ENCODE results near the gene DUSP18. TPM values are rescaled to one million over a fixed set of nuclear protein-coding genes. Genes with fewer than 3 reads are reported as not detected.
A peak's percentile ranks its signal among the peaks of the same experiment; 100 is the strongest.

Gene DUSP18
- total and polyA plus RNA-seq, 2 donors from 2014 or later, result 3.6 to 14.0 TPM

GRCh38 chr22:30643055-30643875 lies 24.4 kb downstream of the DUSP18 start:
- Histone ChIP-seq H3K9me3 (ENCODE audit: control insufficient read depth in 2 of 3, insufficient read depth in 1 of 3, low read length in 3 of 3) (no peaks in the 10 kb centered on the region), H3K36me3 (ENCODE audit: control insufficient read depth in 2 of 3, insufficient read depth in 3 of 3, low read length in 3 of 3) (no peaks in the 10 kb centered on the region), H3K27me3 (ENCODE audit: control insufficient read depth, insufficient read depth, low read length) (no peaks in the 10 kb centered on the region), H3K27ac (ENCODE audit: low read depth in 2 of 2, low read length in 2 of 2) (no peak overlapping the region), H3K4me1 (ENCODE audit: control insufficient read depth in 2 of 3, insufficient read depth in 2 of 3, low read depth in 1 of 3, low read length in 3 of 3) (no peaks in the 10 kb centered on the region), H3K9ac (ENCODE audit: low read length in 3 of 3) (no peak overlapping the region), H3K4me3 (ENCODE audit: low read length in 3 of 3) (no peak overlapping the region)
- peak in 1 of 5 donors; percentile 41 for DNase-seq
- TF ChIP-seq CTCF (IDR thresholded peaks at IDR 0.05; ENCODE audit: borderline replicate concordance, extremely low read depth, insufficient read depth), result no peak
- intact Hi-C loops (cut with DNase I), result no loop called here
- no peak for FAIRE-seq

- Histone ChIP-seq H3K4me3 (ENCODE audit: low read length in 3 of 3) (no peak overlapping the region), H3K9ac (ENCODE audit: low read length in 3 of 3) (no peak overlapping the region), H3K36me3 (ENCODE audit: control insufficient read depth in 2 of 3, insufficient read depth in 3 of 3, low read length in 3 of 3) (no peaks in the 10 kb centered on the region), H3K27me3 (ENCODE audit: control insufficient read depth, insufficient read depth, low read length) (no peaks in the 10 kb centered on the region), H3K4me1 (ENCODE audit: control insufficient read depth in 2 of 3, insufficient read depth in 2 of 3, low read depth in 1 of 3, low read length in 3 of 3) (peaks cover 0 to 16% (median 12%) of the 10 kb centered on the region in 3 donors), H3K9me3 (ENCODE audit: control insufficient read depth in 2 of 3, insufficient read depth in 1 of 3, low read length in 3 of 3) (no peaks in the 10 kb centered on the region), H3K27ac (ENCODE audit: low read depth in 2 of 2, low read length in 2 of 2) (no peak overlapping the region)
- FAIRE-seq, result no peak
- DNase-seq, result peak in 1 of 5 donors; percentile 46
- intact Hi-C loops (cut with DNase I), result no loop called here
- no peak for TF ChIP-seq CTCF (IDR thresholded peaks at IDR 0.05; ENCODE audit: borderline replicate concordance, extremely low read depth, insufficient read depth)
These were observed 26.7 kb downstream of the DUSP18 start for GRCh38 chr22:30640839-30641430.

- DNase-seq, result peak in 1 of 5 donors; percentile 29
- H3K9me3 ChIP-seq (ENCODE audit: control insufficient read depth in 2 of 3, insufficient read depth in 1 of 3, low read length in 3 of 3), result no peaks in the 10 kb centered on the region
- no peak overlapping the region for H3K27ac ChIP-seq (ENCODE audit: low read depth in 2 of 2, low read length in 2 of 2)
- no peaks in the 10 kb centered on the region for H3K27me3 ChIP-seq (ENCODE audit: control insufficient read depth, insufficient read depth, low read length)
- no peak for TF ChIP-seq CTCF (IDR thresholded peaks at IDR 0.05; ENCODE audit: borderline replicate concordance, extremely low read depth, insufficient read depth)
- no peak overlapping the region for H3K4me3 ChIP-seq (ENCODE audit: low read length in 3 of 3)
- intact Hi-C loops (cut with DNase I), result no loop called here
- no peaks in the 10 kb centered on the region for H3K36me3 ChIP-seq (ENCODE audit: control insufficient read depth in 2 of 3, insufficient read depth in 3 of 3, low read length in 3 of 3)
- no peak overlapping the region for H3K9ac ChIP-seq (ENCODE audit: low read length in 3 of 3)
- peaks cover 0 to 18% (median 12%) of the 10 kb centered on the region in 3 donors for H3K4me1 ChIP-seq (ENCODE audit: control insufficient read depth in 2 of 3, insufficient read depth in 2 of 3, low read depth in 1 of 3, low read length in 3 of 3)
- no peak for FAIRE-seq
These were observed 27.3 kb downstream of the DUSP18 start for GRCh38 chr22:30640361-30640760.

All from kidney (tissue), 14 donors.